Large intestine (tissue), 3 donors: ENCODE data around the gene TSPO2. TPM values are rescaled to one million over a fixed set of nuclear protein-coding genes. Genes with fewer than 3 reads are reported as not detected.

Experiments
- DNase-seq, 2 donors: peaks; one replicate each; pipeline versions ENCODE4 v3.0.0 to v3.0.0-alpha.2; 2013
- H3K27ac ChIP-seq: one replicate; pipeline ENCODE4 v1.5.1; 2013; ENCODE audit warnings: low read length
- H3K27me3 ChIP-seq: 2 replicates; pipeline ENCODE4 v1.6.1; 2013; ENCODE audit warnings: low read length; ENCODE audit not compliant: control insufficient read depth, insufficient read depth
- H3K36me3 ChIP-seq: 2 replicates; pipeline ENCODE4 v1.6.1; 2013; ENCODE audit warnings: low read length; ENCODE audit not compliant: control insufficient read depth, insufficient read depth
- H3K4me1 ChIP-seq: one replicate; pipeline ENCODE4 v1.6.1; 2013; ENCODE audit warnings: low read length; ENCODE audit not compliant: control insufficient read depth, insufficient read depth
- H3K4me3 ChIP-seq: one replicate; pipeline ENCODE4 v1.5.1; 2013; ENCODE audit warnings: low read length
- H3K9me3 ChIP-seq: one replicate; pipeline ENCODE4 v1.6.1; 2013; ENCODE audit warnings: mild to moderate bottlenecking, low read depth, low read length, moderate library complexity; ENCODE audit not compliant: control insufficient read depth
- WGBS: methylation state at CpG from one replicate; pipeline ENCODE4 v1.1.5; 2013; ENCODE audit warnings: low lambda C conversion rate; ENCODE audit not compliant: insufficient coverage; 5-methylcytosine and 5-hydroxymethylcytosine counted together
- polyA plus RNA-seq: library from polyadenylated mRNA; unstranded; fragments of 120-200 nt; gene quantifications from one replicate; pipeline ENCODE4 v1.2.1, GENCODE V29; 2013

TSPO2 gene
- polyA plus RNA-seq, 1 donor: 2.3 TPM

DNA sequence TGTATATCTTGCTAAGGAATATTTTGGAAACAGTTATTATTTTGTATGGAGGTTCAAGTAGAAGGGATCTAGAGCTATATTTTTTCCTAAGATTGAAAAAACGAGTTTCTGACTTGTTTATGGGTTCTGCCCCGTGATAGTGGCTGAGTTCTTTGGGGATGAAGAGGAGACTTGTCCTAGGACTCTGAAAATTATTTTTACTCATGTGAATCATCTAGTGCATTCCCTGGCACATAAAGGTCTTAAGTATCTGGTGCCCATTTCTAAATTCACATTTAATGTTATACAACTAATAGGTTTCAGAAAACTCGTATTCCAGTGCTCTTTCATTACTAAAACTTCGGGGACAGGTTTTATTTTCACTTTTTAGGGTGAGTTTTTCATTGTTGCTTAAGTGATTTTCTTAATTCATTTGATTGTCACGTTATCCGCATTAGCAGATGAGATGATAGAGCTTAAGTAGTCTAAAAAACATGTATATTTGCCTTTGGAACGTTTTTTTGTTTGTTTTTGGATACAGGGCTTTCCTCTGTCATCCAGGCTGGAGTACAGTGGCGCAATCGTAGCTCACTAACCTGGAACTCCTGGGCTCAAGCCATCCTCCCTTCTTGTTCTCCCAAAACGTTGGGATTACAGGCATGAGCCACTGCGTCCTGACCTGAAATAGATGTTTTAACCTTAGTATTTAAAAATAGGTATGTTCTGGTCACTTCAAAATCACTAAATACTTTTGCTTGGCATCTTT is 32.6 kb downstream of the TSPO2 start:
- Histone ChIP-seq H3K4me3 (peak overlapping the region; percentile 95), H3K9me3 (no peaks in the 10 kb centered on the region), H3K27ac (peak overlapping the region; percentile 98), H3K27me3 (no peaks in the 10 kb centered on the region), H3K4me1 (peaks cover 31% of the 10 kb centered on the region), H3K36me3 (peaks cover 6% of the 10 kb centered on the region)
- no peak for DNase-seq
- WGBS: 71% methylated on average over 4 of the region's 11 CpGs

DNA sequence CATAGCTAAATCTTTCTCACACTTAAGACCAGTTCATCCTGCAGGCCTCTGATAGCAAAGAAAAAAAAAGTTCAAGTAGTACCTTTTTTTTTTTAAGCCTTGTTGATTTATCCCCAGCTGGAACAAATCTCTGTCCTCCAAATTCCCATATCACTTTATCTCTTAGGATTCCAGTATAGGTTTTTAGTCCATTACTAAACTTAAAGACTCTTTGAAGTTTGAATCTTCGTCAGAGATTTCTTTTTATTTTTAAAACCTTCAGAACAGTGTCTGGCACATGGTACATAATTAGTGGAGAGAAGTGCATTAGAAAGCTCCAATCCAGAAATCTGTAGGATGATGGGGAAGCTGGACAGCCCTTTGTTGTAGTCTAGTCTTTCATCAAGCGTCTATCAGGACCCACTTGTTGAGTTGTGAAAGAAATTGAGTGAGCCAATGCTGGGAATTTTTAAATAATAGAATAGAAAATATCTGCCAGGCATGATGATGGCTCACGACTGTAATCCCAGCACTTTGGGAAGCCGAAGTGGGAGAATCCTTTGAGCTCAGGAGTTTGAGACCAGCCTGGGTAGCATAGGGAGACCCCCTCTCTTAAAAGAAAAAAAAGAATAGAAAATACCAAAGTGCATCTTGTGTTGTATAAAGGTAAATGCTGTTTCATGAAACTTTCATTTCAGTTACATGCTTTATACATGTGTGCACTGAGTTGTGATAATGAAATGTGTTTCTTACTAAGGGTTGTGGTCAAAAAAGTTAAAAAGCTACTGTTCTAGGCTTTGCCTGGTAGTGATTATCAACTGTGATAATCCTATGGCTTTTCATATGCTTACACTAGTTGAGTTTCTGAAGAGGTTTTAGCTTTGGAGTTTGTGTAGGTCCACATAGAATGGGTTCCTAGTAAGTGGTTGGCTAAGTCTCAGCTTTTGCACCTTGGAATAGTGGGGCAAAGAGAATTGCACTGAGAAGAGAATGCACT is 33.7 kb downstream of the TSPO2 start:
- H3K9me3 ChIP-seq: no peaks in the 10 kb centered on the region
- DNase-seq: peak in 1 of 2 donors; percentile 26
- peaks cover 27% of the 10 kb centered on the region for H3K4me1 ChIP-seq
- no peak overlapping the region for H3K4me3 ChIP-seq
- H3K27ac ChIP-seq: peak overlapping the region; percentile 13
- no peaks in the 10 kb centered on the region for H3K27me3 ChIP-seq
- 90% methylated on average over 2 of the region's 4 CpGs for WGBS
- H3K36me3 ChIP-seq: peaks cover 15% of the 10 kb centered on the region

DNA sequence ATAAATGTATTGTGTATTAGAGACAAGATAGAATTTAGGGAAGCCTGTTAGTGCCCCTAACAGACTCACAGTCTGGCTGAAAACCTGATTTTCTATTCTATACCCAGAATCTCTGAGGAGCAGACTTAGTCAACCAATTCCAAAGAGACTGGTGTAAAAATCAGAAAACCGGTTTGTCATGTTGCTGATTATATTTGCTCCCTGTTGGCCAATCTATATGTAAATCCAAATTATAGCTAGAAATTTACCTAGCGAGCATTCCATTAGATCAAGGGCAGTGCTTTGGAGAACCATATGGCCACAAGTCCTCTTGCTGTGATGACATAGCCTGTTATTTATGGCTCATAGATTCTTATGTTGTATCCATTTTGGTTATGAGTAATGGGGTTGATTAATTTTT is 35.3 kb downstream of the TSPO2 start:
- H3K9me3 ChIP-seq: no peaks in the 10 kb centered on the region
- H3K27ac ChIP-seq: no peak overlapping the region
- no peak overlapping the region for H3K4me3 ChIP-seq
- peak in 1 of 2 donors; percentile 26 for DNase-seq
- H3K36me3 ChIP-seq: peaks cover 24% of the 10 kb centered on the region
- peaks cover 24% of the 10 kb centered on the region for H3K4me1 ChIP-seq
- H3K27me3 ChIP-seq: no peaks in the 10 kb centered on the region
- WGBS: no CpG with 5 or more reads among the region's 2 CpGs

DNA sequence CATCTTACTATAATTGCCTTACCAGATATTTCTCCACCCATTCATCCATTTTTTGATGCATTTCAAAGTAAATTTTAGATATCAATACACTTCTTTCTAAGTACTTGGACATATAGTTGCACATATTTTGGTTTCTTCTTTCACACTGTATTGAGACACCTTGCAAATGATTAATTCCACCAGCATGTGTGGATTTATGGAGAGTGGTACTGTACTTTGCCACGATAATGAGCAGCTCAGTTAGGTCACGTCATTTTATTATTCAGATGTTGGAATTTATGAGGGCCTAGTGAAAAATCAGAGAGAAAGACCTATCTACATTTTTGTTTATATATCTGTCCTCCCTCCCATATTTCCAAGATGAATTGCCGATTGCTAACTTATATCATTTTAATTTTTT is 35.8 kb downstream of the TSPO2 start:
- 33% methylated on average over 1 of the region's 3 CpGs for WGBS
- H3K36me3 ChIP-seq: peaks cover 24% of the 10 kb centered on the region
- DNase-seq: peak in 1 of 2 donors; percentile 74
- no peaks in the 10 kb centered on the region for H3K9me3 ChIP-seq
- no peaks in the 10 kb centered on the region for H3K27me3 ChIP-seq
- H3K27ac ChIP-seq: peak overlapping the region; percentile 59
- H3K4me1 ChIP-seq: peaks cover 24% of the 10 kb centered on the region
- no peak overlapping the region for H3K4me3 ChIP-seq

DNA sequence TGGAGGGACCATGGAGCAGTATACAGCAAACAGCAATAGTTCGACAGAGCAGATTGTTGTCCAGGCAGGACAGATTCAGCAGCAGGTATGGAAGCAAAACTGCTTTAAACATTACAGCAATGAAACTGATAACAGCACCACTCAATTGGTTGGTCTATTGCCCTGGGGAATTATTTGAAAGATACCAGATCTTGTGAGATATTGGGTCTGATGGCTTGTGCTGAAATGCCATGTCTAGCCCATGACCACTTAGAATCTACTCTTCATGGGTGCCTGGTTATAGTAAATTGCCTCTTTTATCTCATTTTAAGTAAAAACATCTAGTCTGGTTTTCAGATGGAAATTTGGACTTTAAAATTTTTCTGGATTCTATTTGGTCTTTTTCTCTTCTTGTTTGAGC is 36.8 kb downstream of the TSPO2 start:
- Histone ChIP-seq H3K9me3 (no peaks in the 10 kb centered on the region), H3K27ac (peak overlapping the region; percentile 59), H3K36me3 (peaks cover 33% of the 10 kb centered on the region), H3K4me3 (no peak overlapping the region), H3K4me1 (peaks cover 24% of the 10 kb centered on the region), H3K27me3 (no peaks in the 10 kb centered on the region)
- DNase-seq: no peak
- WGBS: no CpG with 5 or more reads among the region's 1 CpG

DNA sequence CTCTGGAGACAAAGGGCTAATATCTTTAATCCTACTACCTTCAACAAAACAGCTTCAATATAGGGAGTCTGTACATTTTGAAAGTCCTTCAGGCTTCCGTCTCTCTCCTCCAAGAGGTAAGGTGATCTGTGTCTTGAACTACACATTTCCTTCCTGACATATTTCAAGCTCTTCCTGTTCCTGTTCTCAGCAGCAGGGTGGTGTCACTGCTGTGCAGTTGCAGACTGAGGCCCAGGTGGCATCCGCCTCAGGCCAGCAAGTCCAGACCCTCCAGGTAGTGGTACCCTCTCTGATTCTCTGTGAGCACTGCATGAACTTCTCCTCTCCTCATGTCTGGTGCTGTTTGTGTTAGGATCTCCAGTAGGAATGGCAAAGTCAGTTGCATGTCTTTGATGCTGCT is 38.4 kb downstream of the TSPO2 start:
- H3K36me3 ChIP-seq: peaks cover 42% of the 10 kb centered on the region
- H3K27ac ChIP-seq: no peak overlapping the region
- no peaks in the 10 kb centered on the region for H3K9me3 ChIP-seq
- no CpG with 5 or more reads among the region's 2 CpGs for whole genome bisulfite sequencing
- no peak overlapping the region for H3K4me3 ChIP-seq
- peaks cover 18% of the 10 kb centered on the region for H3K4me1 ChIP-seq
- no peak for DNase-seq
- no peaks in the 10 kb centered on the region for H3K27me3 ChIP-seq

DNA sequence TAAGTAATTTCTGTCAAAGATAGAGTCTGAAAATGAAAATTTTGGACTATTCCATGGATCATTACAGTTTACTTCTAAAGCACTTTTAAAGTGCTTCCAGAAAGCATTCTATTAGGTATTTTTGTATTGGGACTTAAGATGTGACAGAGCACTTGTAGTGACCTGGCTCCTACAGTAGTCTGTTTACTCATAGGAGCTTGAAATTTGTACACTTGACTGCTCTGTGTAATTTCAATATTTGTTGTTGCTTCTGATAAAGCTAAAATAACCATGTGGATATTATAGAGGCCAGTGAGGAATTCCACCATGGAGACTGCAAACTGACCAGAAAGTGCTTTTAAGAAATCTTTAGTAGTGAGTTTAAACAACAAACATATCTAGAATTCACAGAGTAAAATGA is 40.8 kb downstream of the TSPO2 start:
- peaks cover 6% of the 10 kb centered on the region for H3K4me1 ChIP-seq
- no peak for DNase-seq
- no peaks in the 10 kb centered on the region for H3K27me3 ChIP-seq
- no peak overlapping the region for H3K27ac ChIP-seq
- peaks cover 50% of the 10 kb centered on the region for H3K36me3 ChIP-seq
- no peaks in the 10 kb centered on the region for H3K9me3 ChIP-seq
- no peak overlapping the region for H3K4me3 ChIP-seq

DNA sequence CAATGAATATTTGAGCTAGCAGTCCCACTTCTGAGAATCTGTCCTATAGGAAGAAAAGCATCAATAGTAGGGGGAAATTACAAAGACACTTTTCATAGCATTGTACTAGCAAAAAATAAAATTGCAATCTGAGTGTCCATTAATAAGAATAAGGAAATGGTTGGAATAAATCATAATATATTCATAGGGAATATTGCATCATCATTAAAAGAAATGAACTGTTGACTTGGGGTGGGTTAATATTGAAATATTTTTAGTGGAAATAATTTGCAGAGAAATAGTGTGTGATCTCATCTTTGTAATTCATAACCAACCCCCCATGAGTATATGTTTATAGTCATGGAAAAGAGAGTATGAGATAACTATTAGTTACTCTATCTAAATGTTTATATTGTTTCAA is 42.9 kb downstream of the TSPO2 start:
- Histone ChIP-seq H3K4me1 (no peaks in the 10 kb centered on the region), H3K9me3 (no peaks in the 10 kb centered on the region), H3K27ac (no peak overlapping the region), H3K36me3 (peaks cover 54% of the 10 kb centered on the region), H3K27me3 (no peaks in the 10 kb centered on the region), H3K4me3 (no peak overlapping the region)
- no peak for DNase-seq

DNA sequence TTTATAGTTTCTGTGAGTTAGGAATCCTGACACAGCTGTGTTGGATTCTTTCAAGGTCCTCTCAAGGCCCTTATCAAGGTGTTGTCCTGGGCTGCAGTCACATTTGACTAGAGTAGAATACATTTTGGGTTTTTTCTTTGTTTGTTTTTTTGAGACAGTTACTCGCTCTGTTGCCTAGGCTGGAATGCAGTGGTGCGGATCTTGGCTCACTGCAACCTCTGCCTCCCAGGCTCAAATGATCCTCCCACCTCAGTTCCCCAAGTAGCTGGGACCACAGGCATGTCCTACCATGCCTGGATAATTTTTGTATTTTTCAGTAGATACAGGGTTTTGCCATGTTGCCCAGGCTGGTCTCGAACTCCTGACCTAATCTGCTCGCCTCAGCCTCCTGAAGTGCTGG is 46.2 kb downstream of the TSPO2 start:
- Histone ChIP-seq H3K27me3 (no peaks in the 10 kb centered on the region), H3K4me1 (no peaks in the 10 kb centered on the region), H3K9me3 (no peaks in the 10 kb centered on the region), H3K27ac (no peak overlapping the region), H3K4me3 (no peak overlapping the region), H3K36me3 (peaks cover 62% of the 10 kb centered on the region)
- no CpG with 5 or more reads among the region's 4 CpGs for whole genome bisulfite sequencing
- no peak for DNase-seq

DNA sequence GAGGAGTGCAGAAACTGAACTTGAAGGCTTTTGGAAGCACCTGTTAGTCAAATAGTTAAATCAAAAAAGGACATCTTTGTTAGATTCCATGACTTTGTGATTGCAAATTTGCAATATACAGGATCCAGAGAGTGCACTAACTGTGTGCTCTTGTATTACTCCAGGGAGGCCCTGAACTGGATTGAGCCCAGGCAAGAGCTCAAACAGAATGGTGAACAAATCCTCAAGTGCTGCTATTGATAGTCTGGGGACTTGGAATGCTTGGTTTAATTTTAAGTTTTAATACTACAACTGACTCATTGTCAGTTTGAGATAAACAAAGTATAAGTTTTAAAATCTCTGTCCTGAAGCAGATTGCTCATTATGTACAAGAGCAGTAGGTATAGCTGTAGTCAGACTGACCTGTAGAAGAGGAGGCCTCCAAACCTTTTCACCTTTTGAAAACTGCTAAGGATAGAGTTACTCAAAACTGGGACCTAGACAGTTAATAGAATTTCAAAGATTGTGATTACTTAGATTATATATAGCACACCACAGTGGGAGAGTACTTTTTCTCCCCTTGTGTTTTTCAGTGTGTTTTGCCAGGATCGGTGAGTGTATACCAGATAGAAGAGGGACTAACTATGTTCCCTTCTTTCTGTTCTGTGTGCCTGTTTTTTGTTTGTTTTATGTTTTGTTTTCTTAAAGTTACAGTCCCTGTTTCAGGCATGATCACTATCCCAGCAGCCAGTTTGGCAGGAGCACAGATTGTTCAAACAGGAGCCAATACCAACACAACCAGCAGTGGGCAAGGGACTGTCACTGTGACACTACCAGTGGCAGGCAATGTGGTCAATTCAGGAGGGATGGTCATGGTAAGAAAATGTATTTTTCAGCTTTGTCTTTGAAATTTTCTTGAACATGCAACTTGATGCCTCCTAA is 48.8 kb downstream of the TSPO2 start:
- H3K9me3 ChIP-seq: no peaks in the 10 kb centered on the region
- no peaks in the 10 kb centered on the region for H3K27me3 ChIP-seq
- no CpG with 5 or more reads among the region's 1 CpG for WGBS
- H3K4me1 ChIP-seq: no peaks in the 10 kb centered on the region
- no peak overlapping the region for H3K27ac ChIP-seq
- DNase-seq: no peak
- H3K4me3 ChIP-seq: no peak overlapping the region
- peaks cover 72% of the 10 kb centered on the region for H3K36me3 ChIP-seq
